K562 (cell line): Measurements from ENCODE around the gene SLC12A3. TPM values are rescaled to one million over a fixed set of nuclear protein-coding genes. Genes with fewer than 3 reads are reported as not detected.

Source experiments
- BMI1 ChIP-seq: fragments of 150-350 bp; IDR thresholded peaks from 2 replicates; pipeline ENCODE4 v1.6.1; 2014; ENCODE audit warnings: low read length
- CC2D1A ChIP-seq: fragments of 450-650 bp; IDR thresholded peaks from 2 replicates; pipeline ENCODE4 v1.6.1; 2017; ENCODE audit warnings: mild to moderate bottlenecking
- CHD2 ChIP-seq: IDR thresholded peaks from 2 replicates; pipeline ENCODE4 v1.6.1; 2011; ENCODE audit warnings: low read depth, low read length
- CTCFL ChIP-seq: IDR thresholded peaks from 2 replicates; pipeline ENCODE4 v1.6.1; 2011; ENCODE audit warnings: borderline replicate concordance, low read depth, mild to moderate bottlenecking, moderate library complexity, low read length; ENCODE audit not compliant: insufficient read depth, poor library complexity, severe bottlenecking
- ELF4 ChIP-seq: fragments of 450-650 bp; formaldehyde crosslinking; IDR thresholded peaks from 2 replicates; pipeline ENCODE4 v1.4.0; 2022; ENCODE audit warnings: missing genetic modification characterization
- ESRRA ChIP-seq: fragments of 450-650 bp; IDR thresholded peaks from 2 replicates; pipeline ENCODE4 v1.6.1; 2014; ENCODE audit warnings: low read depth, mild to moderate bottlenecking, moderate library complexity, borderline replicate concordance
- GABPA ChIP-seq: fragments of 200-800 bp; sonication (Bioruptor generic); conservative IDR thresholded peaks from 2 replicates; pipeline ENCODE4 v1.6.1; 2016; ENCODE audit warnings: low read depth, missing genetic modification characterization, missing compliant biosample characterization
- GTF3C2 ChIP-seq: IDR thresholded peaks from 3 replicates; pipeline ENCODE4 v1.6.1; 2011; ENCODE audit warnings: borderline replicate concordance, mild to moderate bottlenecking, moderate library complexity; ENCODE audit not compliant: insufficient read length; ENCODE audit errors: extremely low read depth
- HOMEZ ChIP-seq: fragments of 250-450 bp; sonication (Bioruptor Pico); IDR thresholded peaks from 2 replicates; pipeline ENCODE4 v1.4.0; 2020; ENCODE audit warnings: mild to moderate bottlenecking, moderate library complexity
- ILK ChIP-seq: fragments of 450-650 bp; IDR thresholded peaks from 2 replicates; pipeline ENCODE4 v1.6.1; 2016; ENCODE audit warnings: missing genetic modification characterization, low read depth, mild to moderate bottlenecking, missing compliant biosample characterization, moderate library complexity, borderline replicate concordance
- MAFG ChIP-seq: fragments of 450-650 bp; conservative IDR thresholded peaks from 2 replicates; pipeline ENCODE4 v1.6.1; 2016; ENCODE audit warnings: missing genetic modification characterization, missing compliant biosample characterization
- PTTG1 ChIP-seq: fragments of 450-650 bp; IDR thresholded peaks from 2 replicates; pipeline ENCODE4 v1.6.1; 2016; ENCODE audit warnings: low read depth, mild to moderate bottlenecking, missing genetic modification characterization, missing compliant biosample characterization
- RFX5 ChIP-seq: IDR thresholded peaks from 2 replicates; pipeline ENCODE4 v1.6.1; 2011; ENCODE audit warnings: low read depth, mild to moderate bottlenecking, improper control_type of control experiment, low read length
- RNF219 ChIP-seq: fragments of 250-450 bp; sonication (Bioruptor Pico); IDR thresholded peaks from 2 replicates; pipeline ENCODE4 v1.5.0; 2022; ENCODE audit warnings: mild to moderate bottlenecking
- TEAD2 ChIP-seq: fragments of 450-650 bp; IDR thresholded peaks from 2 replicates; pipeline ENCODE4 v1.6.1; 2016; ENCODE audit warnings: missing genetic modification characterization, control low read depth, missing compliant biosample characterization
- ZNF277 ChIP-seq: fragments of 250-450 bp; sonication (Bioruptor Pico); IDR thresholded peaks from 2 replicates; pipeline ENCODE4 v1.8.0; 2022; ENCODE audit warnings: inconsistent platforms, mild to moderate bottlenecking, moderate library complexity, borderline replicate concordance
- ZNF57 ChIP-seq: fragments of 450-650 bp; formaldehyde crosslinking; IDR thresholded peaks from 2 replicates; pipeline ENCODE4 v1.4.0; 2020; ENCODE audit warnings: mild to moderate bottlenecking, moderate library complexity
- polyA plus RNA-seq, 8 experiments: library from polyadenylated mRNA; depleted of rRNA in 4 of 8; stranded (reverse) in 5 of 8; unstranded in 3 of 8; fragments of >200 nt; fragmentation: Nextera tagmentation in 2 of 8; fragmentation: Illumina TruSeq in 1 of 8; extraction: Ambion mirVana in 2 of 8; extraction: Trizol in 1 of 8; gene quantifications; 2 replicates each; pipeline versions ENCODE4 v1.2.1 to v1.2.3, GENCODE V29; 2011 to 2014; ENCODE audit warnings: inconsistent platforms in 1 of 8, missing spikeins in 1 of 8
- total RNA-seq, 7 experiments: library from RNA; depleted of rRNA in 6 of 7; stranded (reverse); fragments of >200 nt in 6 of 7; fragmentation: Illumina TruSeq in 2 of 7; extraction: Trizol in 2 of 7; gene quantifications; 2 replicates each; pipeline versions ENCODE4 v1.2.1 to v1.2.3, GENCODE V29; 2011 to 2021; ENCODE audit warnings: low replicate concordance in 1 of 7

Gene SLC12A3
- total and polyA plus RNA-seq, 9 of the 15 experiments (the other 6 are each of a cell fraction or from before 2014, with no cell fraction given): not detected

- TF ChIP-seq CTCFL (peak; percentile 13), CC2D1A (peak; percentile 58; the same call in 1 of the 2 replicates), ELF4 (CRISPR knock-in tag) (no peak), ZNF57 (CRISPR knock-in tag) (no peak), GABPA (tag) (no peak), ILK (tag) (no peak), HOMEZ (CRISPR knock-in tag) (no peak), MAFG (peak; percentile 82), BMI1 (no peak), RNF219 (CRISPR knock-in tag) (no peak), CHD2 (no peak), PTTG1 (no peak), ZNF277 (no peak), ESRRA (peak; percentile 96), GTF3C2 (no peak), RFX5 (no peak), TEAD2 (tag) (no peak)
Measured at GRCh38 chr16:56869513-56870275, 4.7 kb downstream of the SLC12A3 start (continued).
